Measurements from ENCODE around the gene TMTC3. TPM values are rescaled to one million over a fixed set of nuclear protein-coding genes. Genes with fewer than 3 reads are reported as not detected.

The TMTC3 gene
- total and polyA plus RNA-seq, 9 donors = 3.9 to 21.9 (median 19.9) TPM

- no peaks in the 10 kb centered on the region for H3K36me3 ChIP-seq
- no peaks in the 10 kb centered on the region for H3K4me1 ChIP-seq (ENCODE audit: insufficient read depth)
- no peak overlapping the region for H3K4me3 ChIP-seq
- intact Hi-C loops (cut with DNase I) = no loop called here
- TF ChIP-seq CTCF (IDR thresholded peaks at IDR 0.05) (no peak), POLR2A (IDR thresholded peaks at IDR 0.05) (no peak)
- peaks cover 0 to 2% of the 10 kb centered on the region in 2 donors for H3K9me3 ChIP-seq
- H3K27me3 ChIP-seq = no peaks in the 10 kb centered on the region
- no peak for DNase-seq
- no peak overlapping the region for H3K27ac ChIP-seq
Measured at GRCh38 chr12:88218293-88218692, 76.2 kb downstream of the TMTC3 start.

DNA sequence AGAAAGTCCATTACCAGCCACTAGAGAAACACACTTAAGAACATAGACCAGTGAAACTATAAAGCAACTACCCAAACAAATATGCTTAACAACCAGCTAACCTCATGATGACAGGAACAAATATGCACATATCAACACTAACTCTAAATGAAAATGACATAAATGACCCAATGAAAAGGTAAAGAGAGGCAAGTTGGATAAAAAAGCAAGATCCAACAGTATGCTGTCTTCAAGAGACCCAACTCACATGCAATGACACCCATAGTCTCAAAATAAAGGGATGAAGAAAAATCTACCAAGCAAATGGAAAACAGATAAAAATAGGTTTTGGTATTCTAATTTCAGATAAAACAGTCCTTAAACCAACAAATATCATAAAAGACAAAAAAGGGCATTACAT, 77.8 kb downstream of the TMTC3 start:
- intact Hi-C loops (cut with DNase I) = no loop called here
- DNase-seq = no peak
- Histone ChIP-seq H3K27ac (no peak overlapping the region), H3K27me3 (no peaks in the 10 kb centered on the region), H3K4me1 (ENCODE audit: insufficient read depth) (no peaks in the 10 kb centered on the region), H3K4me3 (no peak overlapping the region), H3K9me3 (peaks cover 0 to 3% of the 10 kb centered on the region in 2 donors), H3K36me3 (no peaks in the 10 kb centered on the region)
- TF ChIP-seq EP300 (IDR thresholded peaks at IDR 0.05) (no peak), CTCF (IDR thresholded peaks at IDR 0.05) (no peak), POLR2A (IDR thresholded peaks at IDR 0.05) (no peak)

GRCh38 chr12:88223519-88223918, 81.4 kb downstream of the TMTC3 start:
- intact Hi-C loops (cut with DNase I) = no loop called here
- Histone ChIP-seq H3K27ac (no peak overlapping the region), H3K27me3 (no peaks in the 10 kb centered on the region), H3K36me3 (no peaks in the 10 kb centered on the region), H3K9me3 (peaks cover 0 to 3% of the 10 kb centered on the region in 2 donors), H3K4me3 (no peak overlapping the region), H3K4me1 (ENCODE audit: insufficient read depth) (no peaks in the 10 kb centered on the region)
- DNase-seq = no peak
- TF ChIP-seq EP300 (IDR thresholded peaks at IDR 0.05) (no peak), CTCF (IDR thresholded peaks at IDR 0.05) (no peak), POLR2A (IDR thresholded peaks at IDR 0.05) (no peak)

DNA sequence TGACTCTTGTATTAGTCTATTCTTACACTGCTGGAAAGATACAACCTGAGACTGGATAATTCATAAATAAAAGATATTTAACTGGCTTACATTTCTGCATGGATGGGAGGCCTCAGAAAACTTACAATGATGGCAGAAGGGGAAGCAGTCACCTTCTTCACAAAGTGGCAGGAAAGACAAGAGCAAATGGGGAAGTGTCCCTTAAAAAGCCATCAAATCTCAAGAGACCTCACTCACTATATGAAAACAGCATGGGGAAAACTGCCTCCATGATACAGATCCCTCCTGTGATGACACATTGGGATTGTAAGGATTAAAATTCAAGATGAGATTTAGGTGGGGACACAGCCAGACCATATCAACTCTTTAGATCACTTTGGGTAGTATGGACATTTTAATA, 83.7 kb downstream of the TMTC3 start:
- peaks cover 0 to 3% of the 10 kb centered on the region in 2 donors for H3K9me3 ChIP-seq
- TF ChIP-seq POLR2A (IDR thresholded peaks at IDR 0.05) (no peak), CTCF (IDR thresholded peaks at IDR 0.05) (no peak), EP300 (IDR thresholded peaks at IDR 0.05) (no peak)
- no peaks in the 10 kb centered on the region for H3K27me3 ChIP-seq
- H3K4me3 ChIP-seq = no peak overlapping the region
- no peak overlapping the region for H3K27ac ChIP-seq
- no peak for DNase-seq
- no peaks in the 10 kb centered on the region for H3K4me1 ChIP-seq (ENCODE audit: insufficient read depth)
- H3K36me3 ChIP-seq = no peaks in the 10 kb centered on the region
- intact Hi-C loops (cut with DNase I) = no loop called here

DNA sequence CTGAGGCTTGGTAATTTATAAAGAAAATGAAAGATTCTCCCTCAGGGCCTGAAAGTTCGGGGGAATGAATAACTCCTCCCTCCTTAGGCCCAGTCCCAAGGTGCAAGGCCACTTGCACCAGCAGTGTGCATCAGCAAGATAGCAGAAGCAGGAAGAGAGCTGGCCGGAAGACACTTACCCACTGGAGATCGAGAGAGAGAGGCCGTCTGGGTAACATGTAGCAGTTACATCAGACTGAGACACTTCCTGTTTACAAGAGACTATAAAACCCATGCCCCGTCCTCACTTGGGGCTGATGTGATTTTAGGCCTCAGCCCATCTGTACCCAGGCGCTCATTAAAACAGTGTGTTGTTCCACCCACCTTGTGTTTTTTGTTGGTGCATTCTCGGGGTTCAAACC, 85.2 kb downstream of the TMTC3 start:
- H3K9me3 ChIP-seq = peaks cover 0 to 3% of the 10 kb centered on the region in 2 donors
- TF ChIP-seq POLR2A (IDR thresholded peaks at IDR 0.05) = no peak
- TF ChIP-seq EP300 (IDR thresholded peaks at IDR 0.05) = no peak
- TF ChIP-seq CTCF (IDR thresholded peaks at IDR 0.05) = no peak
- H3K27me3 ChIP-seq = no peaks in the 10 kb centered on the region
- H3K4me1 ChIP-seq (ENCODE audit: insufficient read depth) = no peaks in the 10 kb centered on the region
- 71 to 76% (median 71%) methylated on average over 7 of the region's 7 CpGs for whole genome bisulfite sequencing, 3 donors
- no peaks in the 10 kb centered on the region for H3K36me3 ChIP-seq
- intact Hi-C loops (cut with DNase I) = no loop called here
- no peak for DNase-seq
- no peak overlapping the region for H3K4me3 ChIP-seq
- H3K27ac ChIP-seq = no peak overlapping the region
